AG10803 (cell line): Measurements from ENCODE around the gene BDKRB1.

Experiments
- DNase-seq: peaks from one replicate; pipeline ENCODE4 v3.0.0; 2010; ENCODE audit warnings: low read depth
- H3K4me3 ChIP-seq: 2 replicates; pipeline ENCODE4 v1.5.1; 2011; ENCODE audit warnings: mild to moderate bottlenecking, low read length, control low read depth
- CTCF ChIP-seq: conservative IDR thresholded peaks from 2 replicates; pipeline ENCODE4 v1.5.1; 2011; ENCODE audit warnings: mild to moderate bottlenecking, low read length, control low read depth, inconsistent platforms

The BDKRB1 gene

DNA sequence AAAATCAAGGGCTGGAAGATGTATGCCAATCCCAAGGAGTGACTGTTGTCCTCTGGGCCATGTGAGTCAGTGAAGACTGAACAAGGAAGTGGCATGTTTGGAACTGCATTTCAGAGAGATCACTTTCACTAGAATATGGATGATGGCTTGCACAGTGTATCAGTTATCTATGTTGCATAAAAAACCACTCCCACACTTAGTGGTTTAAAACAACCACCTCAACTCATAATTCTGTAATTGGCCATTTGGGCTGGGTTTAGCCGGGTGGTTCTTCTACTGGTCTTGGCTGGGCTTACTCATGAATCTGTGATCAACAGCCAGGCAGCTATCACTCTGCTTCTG, 15.4 kb downstream of the BDKRB1 start:
- TF ChIP-seq CTCF, result no peak
- DNase-seq, result no peak
- H3K4me3 ChIP-seq, result no peak overlapping the region

DNA sequence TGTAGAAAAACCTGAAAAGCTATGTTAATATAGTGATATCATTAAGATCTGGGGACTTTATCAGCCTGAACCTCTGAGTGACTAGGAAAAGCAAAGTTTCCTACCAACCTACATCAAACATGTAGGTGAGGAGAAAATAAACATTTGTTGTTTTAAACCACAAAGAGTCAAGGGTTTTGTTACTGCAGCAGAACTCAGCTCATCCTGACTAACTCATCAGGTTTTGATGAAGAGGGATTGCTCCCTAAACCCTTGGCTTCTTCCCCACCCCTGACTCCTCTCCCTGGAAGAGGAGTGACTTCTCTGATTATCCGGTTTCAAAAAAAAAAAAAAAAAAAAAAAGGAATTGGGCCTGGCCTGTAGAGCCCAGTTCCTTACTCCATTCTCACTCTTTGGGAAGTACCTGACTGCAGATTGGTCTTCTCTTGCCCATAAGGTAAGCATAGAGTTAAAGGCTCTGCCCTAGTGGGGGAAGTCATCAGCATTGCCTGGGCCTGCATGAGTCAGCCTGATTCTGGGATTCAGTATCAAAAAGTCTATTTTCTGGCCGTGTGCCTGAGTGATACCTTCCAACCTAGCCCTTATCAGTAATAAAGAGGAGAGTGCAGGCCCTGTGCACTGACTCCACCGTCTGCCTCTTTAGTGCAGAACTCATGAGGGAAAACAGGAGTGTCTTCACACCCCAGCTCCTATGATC, 16.9 kb downstream of the BDKRB1 start:
- TF ChIP-seq CTCF, result no peak
- no peak for DNase-seq
- H3K4me3 ChIP-seq, result no peak overlapping the region

GRCh38 chr14:96273629-96274028, 17.6 kb downstream of the BDKRB1 start:
- DNase-seq, result no peak
- no peak overlapping the region for H3K4me3 ChIP-seq
- TF ChIP-seq CTCF, result no peak

GRCh38 chr14:96274122-96274521, 18.1 kb downstream of the BDKRB1 start:
- no peak overlapping the region for H3K4me3 ChIP-seq
- TF ChIP-seq CTCF, result no peak
- DNase-seq, result no peak

DNA sequence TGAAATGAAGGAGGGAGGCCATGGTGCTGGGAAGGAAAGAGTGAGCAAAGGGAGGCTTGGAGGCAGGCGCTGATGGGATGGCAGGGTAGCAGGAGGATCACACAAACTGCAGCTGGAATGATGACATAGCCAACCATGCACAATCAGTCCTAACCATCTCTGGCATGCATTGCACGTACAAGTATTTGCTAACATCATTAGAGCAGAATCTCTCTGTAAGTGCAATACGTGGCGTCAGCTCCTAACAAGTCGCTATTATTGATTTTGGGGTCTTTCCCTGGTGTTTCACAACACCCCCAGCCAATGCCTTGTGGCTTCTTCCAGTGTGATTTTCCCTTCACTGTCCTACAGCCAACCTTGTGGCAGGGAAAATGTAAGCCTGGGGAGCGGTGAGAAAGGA, 18.5 kb downstream of the BDKRB1 start:
- no peak for TF ChIP-seq CTCF
- DNase-seq, result peak; percentile 95
- no peak overlapping the region for H3K4me3 ChIP-seq

DNA sequence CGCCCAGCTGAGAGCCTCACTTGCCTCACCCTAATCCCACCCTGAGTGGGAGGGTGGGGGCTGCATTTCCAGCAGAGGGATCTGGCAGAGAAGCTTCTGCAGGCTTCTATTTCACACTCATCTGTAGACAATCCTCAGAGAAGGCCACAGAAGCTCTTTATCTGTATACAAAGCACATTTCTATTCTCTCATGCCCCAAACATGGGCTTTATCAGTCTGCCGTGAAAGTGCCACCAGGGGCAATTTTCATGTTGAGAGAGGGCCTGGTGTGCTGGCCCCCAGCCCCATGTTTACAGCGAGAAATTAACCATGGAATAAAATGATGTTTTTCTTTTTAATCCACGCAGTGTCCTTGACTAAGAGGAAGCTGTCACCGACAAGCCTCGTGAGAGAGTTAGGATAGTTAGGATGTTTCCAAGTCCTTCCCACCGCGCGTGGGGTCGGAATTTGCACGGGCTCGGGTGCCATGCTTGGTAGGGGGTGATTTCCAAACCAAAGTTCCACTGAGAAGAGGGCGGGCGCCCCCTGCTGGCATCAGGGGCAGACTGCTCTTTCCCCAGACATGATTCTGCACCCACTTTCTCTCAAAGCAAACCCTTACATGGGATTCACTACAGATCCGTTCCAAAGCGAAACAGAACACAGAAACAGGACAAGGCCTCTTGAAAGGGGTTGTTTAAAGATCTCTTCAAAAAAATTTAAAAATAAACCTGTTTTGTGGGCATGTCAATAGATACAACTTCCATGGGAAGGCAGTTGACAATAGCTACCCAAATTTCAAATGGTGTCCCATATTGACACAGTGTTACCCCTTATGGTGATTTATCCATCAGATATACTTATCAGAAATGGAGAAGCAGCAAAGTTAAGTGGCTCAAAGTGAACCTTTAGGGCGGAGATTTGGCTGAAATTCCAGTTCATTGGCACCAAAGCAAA, 19.4 kb downstream of the BDKRB1 start:
- DNase-seq, result peak; percentile 79
- peak; percentile 99 for TF ChIP-seq CTCF
- no peak overlapping the region for H3K4me3 ChIP-seq

DNA sequence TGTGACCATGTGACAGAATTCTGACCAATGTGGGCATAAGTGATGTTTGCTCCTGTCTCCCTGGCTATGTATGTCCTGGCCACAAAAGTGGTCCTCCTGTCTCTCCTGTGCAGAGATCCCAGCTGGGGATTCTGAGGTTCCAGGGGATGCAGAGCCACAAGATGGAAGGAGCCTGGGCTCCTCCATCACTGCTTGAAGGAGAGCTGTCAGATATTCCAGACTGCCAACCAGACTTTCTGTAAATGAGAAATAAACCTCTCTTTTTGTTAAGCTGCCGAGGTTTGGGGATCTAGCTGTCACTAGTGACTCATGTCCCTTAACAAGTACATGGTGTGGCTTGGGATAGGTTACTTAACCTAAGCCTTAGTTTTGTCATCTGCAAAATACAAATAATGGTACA, 21.9 kb downstream of the BDKRB1 start:
- no peak for DNase-seq
- TF ChIP-seq CTCF, result no peak
- no peak overlapping the region for H3K4me3 ChIP-seq
